ENCODE measurements around the gene PGM1. TPM values are rescaled to one million over a fixed set of nuclear protein-coding genes. Genes with fewer than 3 reads are reported as not detected.

PGM1 gene
- total and polyA plus RNA-seq, 8 donors = 11.3 to 82.8 (median 28.9) TPM

GRCh38 chr1:63668298-63668697, 75.1 kb downstream of the PGM1 start:
- Histone ChIP-seq H3K9me3 (peaks cover 0 to 12% (median 1%) of the 10 kb centered on the region in 4 donors), H3K27me3 (no peaks in the 10 kb centered on the region), H3K36me3 (no peaks in the 10 kb centered on the region), H3K4me3 (no peak overlapping the region), H3K27ac (no peak overlapping the region), H3K4me1 (peaks cover 0 to 15% (median 6%) of the 10 kb centered on the region in 4 donors)
- TF ChIP-seq EP300 (IDR thresholded peaks at IDR 0.05) (no peak), POLR2AphosphoS5 (IDR thresholded peaks at IDR 0.05) (no peak), CTCF (IDR thresholded peaks at IDR 0.05) (no peak), POLR2A (IDR thresholded peaks at IDR 0.05) (no peak)
- 72 to 90% (median 82%) methylated on average over 2 of the region's 2 CpGs for WGBS, 5 donors
- no peak for DNase-seq
- intact Hi-C loops (cut with DNase I; ENCODE audit: low total_unique reads) = no loop called here

- 31 to 56% (median 35%) methylated on average over 13 to 15 of the region's 15 CpGs for WGBS, 5 donors
- Histone ChIP-seq H3K27me3 (no peaks in the 10 kb centered on the region), H3K4me1 (peaks cover 0 to 20% (median 12%) of the 10 kb centered on the region in 4 donors), H3K36me3 (no peaks in the 10 kb centered on the region), H3K4me3 (peak overlapping the region in 1 of 4 donors; percentile 10), H3K27ac (peak overlapping the region; percentile 55 to 82 (median 65)), H3K9me3 (peaks cover 0 to 12% (median 1%) of the 10 kb centered on the region in 4 donors)
- TF ChIP-seq POLR2A (IDR thresholded peaks at IDR 0.05) (no peak), CTCF (IDR thresholded peaks at IDR 0.05) (no peak), POLR2AphosphoS5 (IDR thresholded peaks at IDR 0.05) (no peak), EP300 (IDR thresholded peaks at IDR 0.05) (no peak)
- DNase-seq = peak; percentile 53 to 62
- intact Hi-C loops (cut with DNase I; ENCODE audit: low total_unique reads) = no loop called here
Observed at GRCh38 chr1:63669151-63669961, 76.1 kb downstream of the PGM1 start.

GRCh38 chr1:63670164-63670563, 77.0 kb downstream of the PGM1 start:
- H3K4me3 ChIP-seq = no peak overlapping the region
- H3K9me3 ChIP-seq = peaks cover 0 to 12% (median 1%) of the 10 kb centered on the region in 4 donors
- peaks cover 3 to 28% (median 19%) of the 10 kb centered on the region in 4 donors for H3K4me1 ChIP-seq
- H3K36me3 ChIP-seq = no peaks in the 10 kb centered on the region
- DNase-seq = peak in 1 of 2 donors; percentile 26
- intact Hi-C loops (cut with DNase I; ENCODE audit: low total_unique reads) = no loop called here
- no peak for TF ChIP-seq CTCF (IDR thresholded peaks at IDR 0.05)
- no peak for TF ChIP-seq POLR2AphosphoS5 (IDR thresholded peaks at IDR 0.05)
- TF ChIP-seq EP300 (IDR thresholded peaks at IDR 0.05) = no peak
- TF ChIP-seq POLR2A (IDR thresholded peaks at IDR 0.05) = no peak
- 77 to 87% (median 78%) methylated on average over 5 of the region's 5 CpGs for WGBS, 5 donors
- peak overlapping the region; percentile 55 to 82 (median 65) for H3K27ac ChIP-seq
- no peaks in the 10 kb centered on the region for H3K27me3 ChIP-seq

- Histone ChIP-seq H3K4me3 (no peak overlapping the region), H3K36me3 (no peaks in the 10 kb centered on the region), H3K4me1 (peaks cover 5 to 39% (median 23%) of the 10 kb centered on the region in 4 donors), H3K9me3 (peaks cover 0 to 2% (median 0%) of the 10 kb centered on the region in 4 donors), H3K27ac (no peak overlapping the region), H3K27me3 (no peaks in the 10 kb centered on the region)
- 96 to 100% (median 100%) methylated on average over 1 of the region's 1 CpG for WGBS, 5 donors
- DNase-seq = no peak
- intact Hi-C loops (cut with DNase I; ENCODE audit: low total_unique reads) = no loop called here
- TF ChIP-seq POLR2A (IDR thresholded peaks at IDR 0.05) (no peak), CTCF (IDR thresholded peaks at IDR 0.05) (no peak), EP300 (IDR thresholded peaks at IDR 0.05) (no peak), POLR2AphosphoS5 (IDR thresholded peaks at IDR 0.05) (no peak)
Observed at GRCh38 chr1:63671514-63671913, 78.3 kb downstream of the PGM1 start.

Data from stomach (tissue), 9 donors.